Ramos (cell line): ENCODE measurements around the gene F11R.
"Not testable (repeated sequence)": the region's sequence is repeated elsewhere in the genome, so short reads cannot be mapped to it uniquely, and the experiment has no call there.

Experiments used
- in situ Hi-C: fragments of 300-500 bp; cut with MboI; formaldehyde crosslinking; loops from one replicate; pipeline ENCODE4 v1.14.3; 2022; ENCODE audit warnings: low sequenced_read_pairs; ENCODE audit not compliant: unreplicated experiment

Gene F11R

DNA sequence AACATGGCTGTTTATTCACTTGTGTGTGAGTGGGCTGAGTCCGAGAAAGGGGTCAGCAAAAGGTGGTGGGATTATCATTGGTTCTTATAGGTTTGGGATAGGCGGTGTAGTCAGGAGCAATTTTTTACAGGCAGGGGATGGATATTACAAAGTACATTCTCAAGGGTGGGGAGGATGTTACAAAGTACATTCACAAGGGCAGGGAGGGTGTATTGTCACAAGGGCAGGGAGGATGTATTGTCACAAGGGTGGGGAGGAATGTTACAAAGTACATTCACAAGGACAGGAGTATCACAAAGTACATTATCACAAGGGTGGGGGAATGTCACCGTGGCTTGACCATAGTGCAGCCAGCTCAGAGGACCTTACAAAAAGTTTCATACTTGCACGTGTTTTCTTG is 35.2 kb downstream of the F11R start:
- in situ Hi-C loops, result no loop called here

- in situ Hi-C loops, result no loop called here
These were observed 39.2 kb downstream of the F11R start for GRCh38 chr1:160981584-160982411.

DNA sequence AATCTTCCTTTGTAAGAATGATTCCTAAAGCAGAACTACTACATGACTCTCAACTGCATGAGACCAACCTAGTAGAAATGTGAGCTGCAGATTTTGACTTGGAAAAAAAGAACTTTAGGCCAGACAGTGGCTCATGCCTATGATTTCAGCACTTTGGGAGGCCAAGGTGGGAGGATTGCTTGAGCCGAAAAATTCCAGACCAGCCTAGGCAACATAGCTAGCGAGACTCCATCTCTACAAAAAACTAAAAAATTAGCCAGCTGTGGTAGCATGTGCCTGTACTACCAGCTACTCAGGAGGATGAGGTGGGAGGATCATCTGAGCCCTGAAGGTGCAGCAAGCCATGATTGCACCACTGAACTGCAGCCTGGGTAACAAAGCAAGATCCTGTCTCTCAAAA is 41.7 kb downstream of the F11R start:
- in situ Hi-C loops, result no loop called here

- in situ Hi-C loops, result no loop called here
These were observed 42.4 kb downstream of the F11R start for GRCh38 chr1:160978510-160978927.

DNA sequence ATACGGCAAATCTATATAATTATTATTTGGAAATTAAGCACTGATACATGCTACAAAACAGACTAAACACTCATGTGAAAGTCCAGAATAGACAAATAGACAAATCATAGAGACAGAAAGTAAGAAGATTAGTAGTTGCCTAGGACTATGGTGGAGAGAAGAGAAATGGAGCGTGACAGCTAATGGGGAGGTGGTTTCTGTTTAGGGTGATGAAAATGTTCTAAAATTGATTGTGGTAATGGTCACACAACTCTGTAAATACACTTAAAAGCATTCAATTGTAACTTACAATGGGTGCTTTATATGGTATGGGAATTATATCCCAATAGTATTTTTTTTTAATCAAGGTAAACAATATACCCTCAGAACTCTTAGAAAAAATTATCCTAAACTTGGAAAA is 45.9 kb downstream of the F11R start:
- in situ Hi-C loops, result no loop called here

DNA sequence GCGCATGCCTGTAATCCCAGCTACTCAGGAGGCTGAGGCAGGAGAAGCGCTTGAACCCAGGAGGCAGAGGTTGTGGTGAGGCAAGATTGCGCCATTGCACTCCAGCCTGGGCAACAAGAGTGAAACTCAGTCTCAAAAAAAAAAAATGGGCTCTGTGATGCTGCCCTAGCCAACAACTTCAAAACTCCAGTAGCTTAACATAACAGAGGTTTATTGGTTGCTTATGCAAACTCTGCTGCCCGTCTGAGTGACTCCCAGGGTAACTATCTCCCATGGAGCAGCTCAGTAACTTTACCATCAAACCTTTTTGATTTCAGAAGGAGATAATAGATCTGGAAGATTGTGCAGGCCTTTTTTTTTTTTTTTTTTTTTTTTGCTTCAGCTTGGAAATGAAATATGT is 47.5 kb downstream of the F11R start:
- in situ Hi-C loops, result loop anchor here (25.0 kb wide), 1 partner anchor 561 kb away; the partner anchor contains the start of gene VANGL2

DNA sequence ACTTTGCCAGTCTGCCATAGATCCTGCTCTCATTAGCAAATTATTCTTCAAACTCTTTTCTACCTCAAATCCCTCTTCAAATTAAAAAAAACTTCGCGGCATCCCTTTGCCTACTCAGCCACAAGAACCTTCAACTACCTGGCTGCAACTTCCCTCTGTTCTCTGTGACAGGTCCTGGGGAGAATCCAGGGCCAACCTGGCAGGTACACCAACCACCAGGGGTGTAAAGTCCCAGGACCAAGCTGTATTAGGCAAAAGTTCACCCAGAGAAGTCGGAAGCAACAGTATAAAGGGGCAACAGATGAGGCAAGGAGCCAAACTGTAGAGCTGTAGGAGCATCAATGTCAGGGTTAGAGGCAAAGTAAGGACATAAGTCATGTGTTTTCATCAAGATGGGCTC is 48.0 kb downstream of the F11R start:
- in situ Hi-C loops, result loop anchor here (25.0 kb wide), 1 partner anchor 561 kb away; the partner anchor contains the start of gene VANGL2

GRCh38 chr1:160971618-160972056 is 49.3 kb downstream of the F11R start:
- in situ Hi-C loops, result loop anchor here (25.0 kb wide), 1 partner anchor 559 kb away; the partner anchor contains the start of gene VANGL2

- in situ Hi-C loops, result loop anchor here (25.0 kb wide), 1 partner anchor 551 kb away; the partner anchor contains the start of gene VANGL2
These were observed 57.4 kb downstream of the F11R start for GRCh38 chr1:160963521-160963920.

DNA sequence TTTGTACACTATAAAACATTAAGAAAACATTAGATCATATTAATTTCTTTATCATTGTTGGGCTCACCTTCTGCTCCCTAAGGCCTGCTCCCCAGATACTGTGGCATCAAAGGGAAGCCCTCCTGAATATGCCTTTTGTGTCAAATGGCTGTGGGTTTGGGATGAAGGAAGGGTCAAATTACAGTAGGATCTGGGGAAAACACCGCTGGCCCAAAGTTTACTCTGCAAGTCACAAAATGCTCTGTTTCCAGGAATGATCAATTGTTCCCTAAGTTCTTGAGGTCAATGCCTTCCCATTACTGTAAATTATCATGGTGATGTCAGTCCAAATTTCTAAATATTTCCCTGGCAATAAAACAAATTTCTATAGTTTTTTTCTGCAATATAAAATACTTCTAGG is 59.5 kb downstream of the F11R start:
- in situ Hi-C loops, result loop anchor here (25.0 kb wide), 1 partner anchor 549 kb away; the partner anchor contains the start of gene VANGL2

GRCh38 chr1:160956966-160957365 is 64.0 kb downstream of the F11R start:
- in situ Hi-C loops, result loop anchor here (25.0 kb wide), 1 partner anchor 545 kb away; the partner anchor contains the start of gene VANGL2

DNA sequence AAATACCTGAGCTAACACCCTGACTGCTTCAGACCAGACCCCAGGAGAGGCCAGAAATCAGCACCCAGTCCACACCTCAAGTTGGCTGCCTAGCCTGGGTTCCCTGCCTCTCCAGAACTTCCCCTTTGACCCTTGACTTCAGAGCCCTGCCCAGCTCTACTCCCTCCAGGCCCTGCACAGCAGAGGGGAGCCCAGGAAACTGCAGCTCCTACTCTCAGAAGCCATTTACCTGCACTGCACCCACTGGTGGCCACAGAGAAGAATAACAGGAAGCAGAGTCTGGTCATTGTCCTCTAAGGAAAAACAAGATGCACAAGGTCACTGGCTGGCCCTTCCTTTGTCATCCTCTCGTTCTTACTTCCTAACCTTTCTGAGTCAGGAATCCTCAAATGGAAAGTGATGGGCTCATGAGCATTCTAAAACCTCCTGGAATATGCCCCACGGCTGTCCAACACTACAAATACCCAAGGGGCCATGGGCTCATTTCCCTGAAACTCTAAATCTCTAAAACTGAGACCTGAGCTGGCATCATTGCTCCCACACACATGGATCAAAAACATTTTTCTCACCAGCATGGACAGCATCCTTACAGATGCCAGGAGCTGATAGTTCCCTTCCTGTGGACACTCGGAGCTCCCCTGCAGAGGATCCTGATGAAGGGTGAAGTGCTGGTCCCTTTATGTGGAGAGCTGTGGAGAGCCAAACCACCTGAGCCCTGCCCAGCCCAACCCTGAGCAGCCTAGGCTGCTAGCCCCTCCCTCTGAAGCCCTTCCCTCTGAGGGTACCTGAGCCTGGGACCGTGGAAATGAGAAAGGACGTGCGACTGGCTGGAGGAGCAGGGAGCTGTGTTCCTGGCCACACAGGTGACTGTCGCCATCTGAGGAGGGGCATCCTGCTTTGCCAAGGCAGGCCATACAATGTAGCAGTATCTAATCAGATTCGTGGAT is 66.5 kb downstream of the F11R start, which contains the start of gene ITLN2:
Gene ITLN2 (minus strand): TSS at position 652 of the 947 bp plus-strand sequence. CDS start 68 bp downstream, at position 584.
- in situ Hi-C loops, result loop anchor here (5.0 to 25.0 kb wide), 3 partner anchors 117 to 542 kb away; partner anchors contain the start of gene VANGL2

- in situ Hi-C loops, result loop anchor here (5.0 to 25.0 kb wide), 3 partner anchors 116 to 541 kb away; partner anchors contain the start of gene VANGL2
These were observed 67.9 kb downstream of the F11R start for GRCh38 chr1:160953030-160953429.

DNA sequence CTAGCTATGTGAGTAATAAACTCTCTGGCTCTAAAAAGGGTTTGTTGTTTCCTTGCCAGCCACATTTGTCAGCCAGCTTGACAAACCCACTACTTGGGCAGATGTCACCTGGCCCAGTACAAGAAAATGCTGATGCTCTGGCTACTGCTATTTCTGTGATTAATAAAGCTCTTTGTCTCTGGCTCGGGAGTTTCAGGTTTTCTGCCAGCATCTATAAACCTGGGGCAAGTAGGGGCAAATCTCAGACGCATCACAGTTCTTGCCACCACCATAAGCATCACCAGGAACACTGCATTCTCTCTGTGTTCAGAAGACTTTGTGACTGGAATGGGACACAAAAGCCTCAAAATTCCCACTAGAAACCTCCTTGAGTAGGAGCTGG is 68.8 kb downstream of the F11R start:
- in situ Hi-C loops, result loop anchor here (5.0 to 25.0 kb wide), 3 partner anchors 115 to 540 kb away; partner anchors contain the start of gene VANGL2

DNA sequence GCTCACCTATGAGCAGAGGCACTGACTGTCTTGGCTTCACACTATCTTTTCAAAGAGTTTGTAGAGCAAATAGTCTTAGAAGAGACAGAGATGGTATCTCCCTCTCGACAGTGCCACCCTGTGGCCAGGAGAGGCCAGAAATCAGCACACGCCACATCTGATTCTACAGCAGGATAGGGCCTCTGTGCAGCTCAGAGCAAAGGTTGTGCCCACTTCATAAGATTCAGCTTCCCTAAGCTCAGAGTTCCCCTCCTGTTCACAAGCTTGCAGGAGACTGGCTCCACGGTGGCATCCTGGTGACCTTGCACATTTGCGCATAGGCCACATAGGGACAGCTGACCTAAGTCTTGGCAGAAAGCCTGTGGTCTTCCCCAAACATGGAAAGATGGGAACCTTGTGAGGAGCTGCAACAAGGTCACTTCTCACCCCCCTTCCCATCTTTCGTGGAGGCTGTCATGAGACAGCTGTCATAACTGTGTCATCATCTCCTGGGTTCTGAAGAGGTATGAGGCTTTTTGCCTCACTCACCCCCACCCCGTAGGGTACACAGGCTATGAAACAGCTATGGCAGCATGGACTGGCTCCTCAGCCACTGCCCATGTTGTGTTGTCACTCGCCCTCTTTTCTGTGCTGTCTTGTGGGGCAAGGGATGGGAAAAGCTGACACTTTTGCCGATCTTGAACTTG is 69.4 kb downstream of the F11R start:
- in situ Hi-C loops, result loop anchor here (5.0 to 25.0 kb wide), 3 partner anchors 114 to 539 kb away; partner anchors contain the start of gene VANGL2

- in situ Hi-C loops, result loop anchor here (5.0 to 25.0 kb wide), 3 partner anchors 113 to 538 kb away; partner anchors contain the start of gene VANGL2
These were observed 70.3 kb downstream of the F11R start for GRCh38 chr1:160950657-160951056.

- in situ Hi-C loops, result loop anchor here (5.0 to 25.0 kb wide), 3 partner anchors 113 to 538 kb away; partner anchors contain the start of gene VANGL2
These were observed 71.1 kb downstream of the F11R start for GRCh38 chr1:160949881-160950280.

GRCh38 chr1:160949216-160949880 is 71.6 kb downstream of the F11R start:
- in situ Hi-C loops, result not testable (repeated sequence)
